NCI-H2171 treated with DMSO at 0.1 percent for 48 hours (cell line): ENCODE data around the gene ZNRF1.
"Not testable (repeated sequence)": the region's sequence is repeated elsewhere in the genome, so short reads cannot be mapped to it uniquely, and the experiment has no call there.

Source experiments
- DNase-seq: peaks from one replicate; lab custom pipeline; 2025; lab: John Stamatoyannopoulos, UW

Gene ZNRF1

DNA sequence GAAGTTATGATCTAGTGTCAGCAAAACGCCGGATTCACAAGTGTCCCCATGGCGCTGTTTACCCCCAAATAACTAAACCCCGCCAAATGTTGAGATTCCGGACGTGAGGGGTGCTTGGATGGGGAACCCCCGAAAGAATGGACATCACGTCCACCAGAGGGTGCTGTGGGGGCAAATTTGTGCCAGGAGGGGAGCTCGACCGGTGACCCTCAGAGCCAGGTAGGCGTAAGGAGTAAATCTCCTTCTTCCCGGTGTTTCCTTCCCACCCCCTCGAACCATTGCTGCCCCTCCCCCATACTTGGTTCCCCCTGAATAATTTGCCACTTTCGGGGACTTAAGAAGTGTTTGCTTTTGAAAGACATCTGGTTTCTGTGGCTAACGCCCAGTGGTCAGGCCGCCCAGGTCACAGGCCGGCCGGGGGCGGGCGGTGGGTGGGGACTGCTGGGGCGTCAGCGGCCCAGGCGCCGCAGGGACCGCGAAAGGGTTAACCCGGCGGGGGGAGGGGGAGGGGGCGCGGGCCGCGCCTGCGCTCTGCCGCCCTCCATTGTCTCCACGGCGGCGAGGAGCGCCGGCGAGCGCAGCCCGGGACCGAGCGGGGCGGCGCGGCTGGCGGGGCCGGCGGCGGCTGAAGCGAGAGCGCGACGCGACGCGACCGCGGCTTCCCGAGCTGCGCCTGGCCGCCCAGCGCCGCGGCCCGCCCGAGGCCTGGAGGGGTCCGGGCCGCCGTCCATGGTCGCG is at the start of gene ZNRF1:
ZNRF1 (plus strand) TSS at position 544 of the 738 bp plus-strand sequence. CDS start 648 bp downstream, outside the sequence.
- peak; percentile 68 for DNase-seq

DNA sequence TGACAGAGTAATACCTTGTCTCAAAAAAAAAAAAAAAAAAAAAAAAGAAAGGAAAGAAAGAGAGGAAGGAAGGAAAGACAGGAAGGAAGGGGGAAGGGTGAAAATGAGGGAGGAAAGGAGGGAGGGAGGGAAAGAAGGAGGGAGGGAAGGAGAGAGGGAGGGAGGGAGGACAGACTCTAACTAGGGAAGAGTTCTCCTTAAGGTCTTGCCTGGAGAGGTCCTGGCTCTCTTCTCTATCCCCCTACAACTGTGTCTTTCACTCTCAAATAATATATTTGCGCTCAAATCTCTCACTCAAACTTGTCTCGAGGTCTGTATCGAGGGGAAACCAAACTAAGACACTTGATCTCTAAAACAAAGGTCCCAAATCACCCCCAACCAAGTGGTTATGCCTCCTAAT is 49.5 kb upstream of the ZNRF1 start:
- DNase-seq, result no peak

GRCh38 chr16:74950511-74950910 is 48.3 kb upstream of the ZNRF1 start:
- DNase-seq, result no peak

- no peak for DNase-seq
Measured at GRCh38 chr16:74951206-74951605, 47.6 kb upstream of the ZNRF1 start.

- no peak for DNase-seq
Measured at GRCh38 chr16:74951681-74952080, 47.1 kb upstream of the ZNRF1 start.

GRCh38 chr16:74954763-74955162 is 44.1 kb upstream of the ZNRF1 start:
- no peak for DNase-seq

DNA sequence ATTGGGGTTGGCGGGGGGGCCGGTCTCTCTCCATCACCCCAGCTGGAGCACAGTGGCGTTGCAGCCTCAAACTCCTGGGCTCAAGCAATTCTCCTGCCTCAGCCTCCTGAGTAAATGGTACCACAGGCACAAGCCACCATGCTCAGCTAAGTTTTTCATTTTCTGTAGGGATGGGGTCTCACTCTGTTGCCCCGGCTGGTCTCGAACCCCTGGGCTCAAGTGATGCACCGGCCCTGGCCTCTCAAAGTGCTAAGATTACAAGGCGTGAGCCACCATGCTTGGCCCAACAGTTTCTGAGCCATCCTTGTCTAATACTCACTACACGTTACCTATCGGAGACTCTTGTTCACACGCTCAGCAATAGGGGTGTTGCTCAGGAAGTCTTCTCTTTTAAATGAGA is 25.5 kb upstream of the ZNRF1 start:
- DNase-seq, result no peak

GRCh38 chr16:74975591-74975990 is 23.2 kb upstream of the ZNRF1 start:
- no peak for DNase-seq

GRCh38 chr16:74982256-74982655 is 16.6 kb upstream of the ZNRF1 start:
- DNase-seq, result no peak

DNA sequence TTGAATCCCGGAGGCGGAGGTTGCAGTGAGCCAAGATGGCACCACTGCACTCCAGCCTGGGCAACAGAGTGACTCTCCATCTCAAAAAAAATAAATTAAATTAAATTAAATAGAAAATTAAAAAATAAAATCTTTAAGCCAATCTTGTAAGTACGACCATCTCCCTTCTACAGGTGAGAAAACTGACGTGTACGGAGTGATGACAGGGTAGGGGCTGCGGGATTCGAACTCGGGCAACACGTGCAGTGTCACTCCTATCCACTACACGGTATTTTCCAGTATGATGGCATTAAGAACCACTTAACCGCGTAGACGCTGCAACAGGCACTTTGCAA is 14.7 kb upstream of the ZNRF1 start:
- DNase-seq, result no peak

GRCh38 chr16:74984529-74985296 is 14.1 kb upstream of the ZNRF1 start, which contains the start of gene WDR59:
Gene WDR59, minus strand, starts transcription at chr16:74985123. Its CDS starts 106 bp downstream, at chr16:74985017.
- DNase-seq, result peak; percentile 99

GRCh38 chr16:74987027-74987681 is 11.7 kb upstream of the ZNRF1 start:
- no peak for DNase-seq

GRCh38 chr16:74989864-74990263 is 9.0 kb upstream of the ZNRF1 start:
- DNase-seq, result not testable (repeated sequence)

GRCh38 chr16:74990832-74991231 is 8.0 kb upstream of the ZNRF1 start:
- DNase-seq, result no peak

DNA sequence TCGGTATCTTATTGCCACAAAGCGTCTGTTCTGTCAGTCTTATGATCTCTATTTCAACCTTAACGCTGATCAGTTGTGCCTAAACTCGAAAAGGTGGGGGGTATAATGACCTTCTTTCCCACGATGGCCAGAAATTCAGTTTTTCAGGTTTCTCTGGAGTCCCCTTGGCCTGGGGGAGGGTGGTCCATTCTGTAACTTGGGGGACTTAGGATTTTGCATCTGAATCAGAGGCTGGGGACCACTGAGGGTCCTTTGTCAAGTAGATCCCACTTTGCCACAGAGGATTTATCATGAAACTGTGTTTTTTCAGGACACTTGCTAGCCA is 7.6 kb upstream of the ZNRF1 start:
- DNase-seq, result no peak

GRCh38 chr16:74991593-74992403 is 7.0 kb upstream of the ZNRF1 start:
- DNase-seq, result no peak

DNA sequence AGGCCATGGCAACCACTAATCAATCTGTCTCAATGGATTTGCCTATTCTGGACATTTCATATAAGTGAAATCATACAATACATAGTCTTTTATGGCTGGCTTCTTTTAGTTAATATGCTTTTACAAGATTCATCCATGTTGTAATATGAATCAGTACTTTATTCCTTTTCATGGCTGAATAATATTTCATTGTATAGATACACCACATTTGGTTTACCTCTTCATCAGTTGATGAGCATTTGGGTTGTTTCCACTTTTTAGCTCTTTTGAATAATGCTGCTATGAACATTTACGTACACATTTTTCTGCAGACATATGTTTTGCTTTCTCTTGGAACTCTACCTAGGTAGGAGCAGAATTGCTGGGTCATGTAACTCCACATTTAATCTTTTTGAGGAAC is 2.8 kb upstream of the ZNRF1 start:
- DNase-seq, result no peak

DNA sequence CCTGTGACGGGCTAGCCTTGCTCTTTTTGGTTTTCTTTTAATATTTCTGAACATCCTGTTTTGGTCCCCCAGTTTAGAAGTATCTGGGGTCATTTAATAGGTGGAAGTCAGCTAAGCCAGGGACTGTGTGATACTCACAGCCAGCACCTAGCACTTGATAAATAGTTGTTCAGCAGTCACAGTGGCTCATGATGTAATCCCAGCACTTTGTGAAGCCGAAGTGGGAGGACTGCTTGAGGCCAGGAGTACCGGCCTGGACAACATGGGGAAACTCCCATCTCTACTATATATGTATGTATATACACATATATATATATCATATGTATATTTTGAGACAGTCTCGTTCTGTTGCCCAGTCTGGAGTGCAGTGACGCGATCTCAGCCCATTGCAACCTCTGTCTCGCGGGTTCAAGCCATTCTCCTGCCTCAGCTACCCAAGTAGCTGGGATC is 1.8 kb upstream of the ZNRF1 start:
- DNase-seq, result no peak

DNA sequence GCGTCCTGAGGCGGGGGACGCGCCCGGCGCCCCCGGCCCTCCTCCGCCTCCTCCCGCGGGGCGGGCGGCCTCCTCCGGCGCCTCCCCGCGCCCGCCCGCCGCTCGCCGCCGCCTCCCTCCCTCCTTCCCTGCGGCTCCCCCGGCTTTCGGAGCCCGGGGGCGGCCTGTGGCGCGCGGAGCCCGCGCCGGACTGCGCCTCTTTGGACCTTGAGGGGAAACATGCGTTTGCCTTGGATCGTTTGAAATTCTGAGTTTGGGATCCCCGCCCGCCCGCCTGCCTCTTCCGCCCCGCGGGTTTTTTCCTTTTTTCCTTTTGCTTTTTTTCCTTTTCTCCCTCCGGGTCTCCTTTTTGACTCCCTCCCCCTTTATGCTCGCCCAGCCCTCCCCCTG is 390 bp downstream of the ZNRF1 start:
- DNase-seq, result no peak

DNA sequence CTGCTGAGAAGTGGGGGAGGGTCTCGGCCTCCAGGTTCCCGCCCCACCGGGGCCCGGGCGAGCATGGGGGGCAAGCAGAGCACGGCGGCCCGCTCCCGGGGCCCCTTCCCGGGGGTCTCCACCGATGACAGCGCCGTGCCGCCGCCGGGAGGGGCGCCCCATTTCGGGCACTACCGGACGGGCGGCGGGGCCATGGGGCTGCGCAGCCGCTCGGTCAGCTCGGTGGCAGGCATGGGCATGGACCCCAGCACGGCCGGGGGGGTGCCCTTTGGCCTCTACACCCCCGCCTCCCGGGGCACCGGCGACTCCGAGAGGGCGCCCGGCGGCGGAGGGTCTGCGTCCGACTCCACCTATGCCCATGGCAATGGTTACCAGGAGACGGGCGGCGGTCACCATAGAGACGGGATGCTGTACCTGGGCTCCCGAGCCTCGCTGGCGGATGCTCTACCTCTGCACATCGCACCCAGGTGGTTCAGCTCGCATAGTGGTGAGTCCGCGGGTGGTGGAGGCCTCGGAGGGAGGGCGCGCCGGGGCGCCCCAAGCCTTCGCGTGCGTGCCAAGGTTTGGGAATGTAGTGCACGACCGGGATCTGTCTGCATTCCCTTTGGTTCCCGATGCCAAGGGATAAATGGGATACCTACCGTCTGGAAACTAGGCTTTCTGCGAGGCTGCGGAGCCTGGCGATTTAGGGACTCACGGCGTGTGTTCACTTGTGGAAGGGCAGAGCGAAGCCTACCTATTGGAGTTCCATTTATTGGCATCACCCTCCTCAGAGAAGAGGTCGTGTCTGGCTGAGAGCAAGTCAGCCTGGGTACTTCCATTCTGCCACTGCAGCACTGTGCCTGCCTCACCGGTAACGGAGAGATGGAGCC is 1.0 kb downstream of the ZNRF1 start:
- DNase-seq, result peak; percentile 61

DNA sequence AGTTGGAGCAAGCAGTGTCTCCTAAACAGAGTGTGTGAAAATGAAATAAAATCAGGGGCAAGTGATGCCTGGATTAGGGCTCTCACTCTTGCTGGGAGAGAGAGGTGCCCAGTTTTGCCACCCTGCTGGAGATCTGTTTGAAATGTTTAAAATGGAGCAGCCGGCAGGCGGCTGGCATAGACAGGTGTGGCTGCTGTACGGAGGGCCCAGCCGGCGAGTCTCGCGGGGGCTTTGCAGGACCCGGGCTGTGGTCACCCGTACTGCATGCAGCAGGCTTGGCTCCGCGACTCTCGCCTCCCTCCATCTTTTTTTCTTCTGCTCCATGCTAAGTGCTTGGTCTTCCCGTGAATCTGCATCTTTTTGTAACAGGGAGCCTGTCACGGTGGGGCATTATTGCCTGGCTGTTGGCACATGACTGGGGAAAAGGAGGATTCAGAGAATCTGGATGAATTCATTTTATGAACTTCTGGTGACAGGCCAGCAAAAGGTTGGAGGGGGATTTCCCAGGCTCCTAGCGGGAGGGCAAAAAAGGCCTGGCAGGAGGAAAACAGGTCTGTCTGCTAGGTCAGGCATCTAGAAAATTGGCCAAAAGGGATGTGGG is 1.8 kb downstream of the ZNRF1 start:
- no peak for DNase-seq
